GM21423 (cell line): Measurements from ENCODE around the gene TBCD.
A peak's percentile ranks its signal among the peaks of the same experiment; 100 is the strongest.

Experiments
- ATAC-seq: cut with Tn5 transposase; IDR thresholded peaks from one replicate; pipeline ENCODE4 v1.9.1; 2021; ENCODE audit warnings: mild to moderate bottlenecking, moderate library complexity; ENCODE audit not compliant: unreplicated experiment

Gene TBCD

DNA sequence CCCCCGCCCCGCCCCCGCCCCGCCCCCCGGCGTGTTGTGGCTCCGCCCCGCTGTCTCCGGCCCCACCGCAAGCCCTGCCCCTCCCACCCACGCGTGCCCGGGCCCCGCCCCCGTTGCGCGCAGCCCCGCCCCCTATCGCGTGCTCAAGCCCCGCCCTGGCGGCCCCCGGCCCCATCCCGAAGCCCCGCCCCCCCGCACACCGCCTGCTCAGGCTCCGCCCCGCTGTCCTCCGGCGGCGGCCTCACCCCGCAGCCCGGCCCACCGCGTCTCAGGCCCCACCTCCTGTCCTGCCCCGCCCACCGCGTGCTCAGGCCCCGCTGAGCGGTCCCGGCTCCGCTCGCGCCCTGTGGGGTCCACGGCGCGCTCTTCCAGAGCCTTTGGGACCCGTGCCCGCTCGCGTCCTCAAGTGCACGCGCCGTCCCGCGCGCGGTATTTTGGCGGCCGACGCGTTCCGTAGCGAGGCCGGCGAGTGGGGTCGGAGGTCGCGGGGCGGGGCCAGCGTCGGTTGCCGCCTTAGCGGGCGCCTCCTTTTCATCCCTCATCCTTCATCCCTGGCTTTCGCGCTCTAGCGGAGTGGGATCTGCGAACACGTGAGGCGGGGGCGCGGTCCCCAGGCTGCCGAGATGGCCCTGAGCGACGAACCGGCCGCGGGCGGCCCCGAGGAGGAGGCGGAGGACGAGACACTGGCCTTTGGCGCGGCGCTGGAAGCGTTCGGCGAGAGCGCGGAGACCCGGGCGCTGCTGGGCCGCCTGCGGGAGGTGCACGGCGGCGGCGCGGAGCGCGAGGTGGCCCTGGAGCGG is at the start of gene TBCD:
Gene TBCD (plus strand): TSS at position 495 of the 800 bp plus-strand sequence. CDS start 129 bp downstream, at position 624.
- peak; percentile 71 for ATAC-seq

DNA sequence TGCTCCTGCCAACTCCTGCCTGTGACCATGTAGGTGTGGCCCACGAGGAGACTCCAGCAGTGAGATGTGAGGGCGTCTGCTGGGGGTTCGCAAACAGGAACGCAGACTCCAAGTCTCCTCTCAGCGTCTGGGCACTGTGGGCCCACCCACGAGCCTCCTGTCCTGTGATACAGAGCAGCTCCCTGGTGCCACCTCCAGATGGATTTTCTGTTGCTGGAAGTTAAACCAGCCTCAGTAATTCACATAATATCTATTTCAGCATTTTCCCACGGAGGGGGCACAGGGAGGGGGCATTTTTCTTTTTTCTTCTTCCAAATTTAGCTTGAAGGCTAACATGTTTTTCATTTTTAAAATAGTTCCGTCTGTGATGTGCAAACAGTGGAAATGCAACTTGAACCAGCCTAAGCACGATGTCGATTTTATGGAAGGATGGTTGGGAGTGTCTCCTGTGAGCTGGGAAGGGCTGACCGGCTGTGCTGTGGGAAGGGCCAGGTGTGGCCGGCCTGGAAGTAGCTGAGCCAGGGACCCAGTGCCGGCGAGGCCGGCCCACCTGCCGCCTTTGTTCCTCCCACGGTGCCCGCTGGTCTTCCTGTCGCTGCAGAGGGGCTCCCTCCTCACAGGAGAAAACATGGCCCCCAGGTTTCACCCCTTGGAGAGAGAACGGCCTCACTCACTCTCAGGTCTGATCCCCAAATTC is 49.5 kb upstream of the TBCD start:
- no peak for ATAC-seq

GRCh38 chr17:82703036-82703745 is 48.7 kb upstream of the TBCD start:
- ATAC-seq, result no peak

DNA sequence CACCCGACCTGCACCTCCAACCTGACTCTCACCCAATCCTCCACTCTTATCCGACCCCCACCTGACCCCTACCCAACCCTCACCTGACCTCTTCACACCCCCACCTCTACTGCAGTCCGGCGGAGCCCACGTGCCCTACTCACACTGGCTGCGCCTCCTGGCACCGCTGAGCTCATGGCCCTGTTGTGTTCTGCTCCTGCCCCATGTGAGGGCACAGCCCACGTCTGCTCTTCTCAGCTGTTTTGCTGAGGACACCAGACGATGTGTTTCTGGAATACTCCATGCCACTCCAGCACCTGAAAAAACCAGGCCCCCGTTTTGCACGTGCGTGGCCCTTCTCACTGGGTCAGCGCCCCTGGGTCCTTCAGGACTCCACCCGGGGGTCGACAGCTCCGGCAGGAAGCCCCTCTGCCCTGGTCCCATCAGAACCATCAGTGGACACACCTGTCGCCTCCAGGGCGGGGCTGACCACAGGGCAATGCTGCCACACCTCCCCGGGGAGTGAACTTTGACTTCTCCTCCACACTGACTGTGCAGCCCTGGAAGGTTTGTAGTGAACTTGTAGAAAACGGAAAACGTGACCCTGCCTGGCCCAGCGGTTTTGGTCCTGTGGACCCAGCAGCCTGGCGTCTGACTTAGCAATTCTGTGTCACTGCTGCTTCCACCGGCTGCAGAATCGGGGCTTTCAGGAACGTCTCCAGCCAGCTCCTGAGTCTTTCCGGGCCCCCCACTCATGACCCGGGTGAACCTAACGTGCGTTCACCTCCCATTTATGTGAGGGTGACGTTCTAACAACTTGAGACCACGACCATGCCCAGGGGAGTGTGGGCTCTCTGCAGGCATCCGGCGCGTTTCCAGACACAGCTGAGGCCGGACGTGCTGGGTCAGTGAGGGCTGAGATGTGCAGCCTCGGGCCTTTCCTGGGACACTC is 47.7 kb upstream of the TBCD start:
- ATAC-seq, result no peak

DNA sequence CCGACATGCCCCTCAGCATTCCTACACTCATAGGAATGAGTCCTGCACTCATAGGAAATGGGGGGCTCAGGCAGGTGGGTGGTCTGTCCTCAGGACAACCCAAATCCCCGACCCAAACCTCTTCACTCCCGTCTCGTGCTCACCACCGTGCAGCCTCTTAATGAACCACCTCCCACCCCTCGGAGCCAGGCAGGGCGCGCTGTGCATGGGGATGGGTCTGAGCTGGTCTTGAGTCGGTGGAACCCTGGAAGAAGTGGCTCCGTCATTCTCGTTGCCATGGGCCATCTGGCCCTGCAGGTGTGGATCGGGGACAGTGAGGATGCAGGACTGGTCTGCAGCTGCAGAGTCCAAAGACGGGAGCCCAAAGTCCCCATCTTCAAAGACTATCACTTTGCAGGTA is 47.0 kb upstream of the TBCD start:
- no peak for ATAC-seq

DNA sequence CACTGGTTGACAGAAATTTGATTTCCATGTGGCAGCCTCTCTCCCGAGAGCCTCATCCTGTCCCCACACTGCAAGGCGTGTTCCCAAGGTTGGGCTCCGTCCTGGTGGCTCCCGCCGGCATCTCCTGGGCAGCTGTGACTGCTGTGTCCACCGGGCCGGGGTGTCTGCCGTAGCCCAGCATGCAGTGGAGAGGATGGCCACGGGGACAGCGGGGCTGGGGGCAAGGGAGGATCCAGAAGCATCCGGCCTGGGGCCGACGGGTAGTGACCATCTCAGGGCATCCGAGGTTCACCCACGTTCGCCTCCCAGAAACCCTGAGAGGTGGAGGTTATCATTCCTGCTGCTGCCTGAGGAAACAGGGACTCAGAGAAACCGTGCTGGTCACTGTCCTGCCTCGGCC is 46.1 kb upstream of the TBCD start:
- no peak for ATAC-seq

- ATAC-seq, result no peak
These were observed 42.7 kb upstream of the TBCD start for GRCh38 chr17:82709024-82709675.

GRCh38 chr17:82709676-82710498 is 42.0 kb upstream of the TBCD start:
- no peak for ATAC-seq

- ATAC-seq, result no peak
These were observed 41.2 kb upstream of the TBCD start for GRCh38 chr17:82710499-82711232.

- ATAC-seq, result no peak
These were observed 38.7 kb upstream of the TBCD start for GRCh38 chr17:82713071-82713723.

DNA sequence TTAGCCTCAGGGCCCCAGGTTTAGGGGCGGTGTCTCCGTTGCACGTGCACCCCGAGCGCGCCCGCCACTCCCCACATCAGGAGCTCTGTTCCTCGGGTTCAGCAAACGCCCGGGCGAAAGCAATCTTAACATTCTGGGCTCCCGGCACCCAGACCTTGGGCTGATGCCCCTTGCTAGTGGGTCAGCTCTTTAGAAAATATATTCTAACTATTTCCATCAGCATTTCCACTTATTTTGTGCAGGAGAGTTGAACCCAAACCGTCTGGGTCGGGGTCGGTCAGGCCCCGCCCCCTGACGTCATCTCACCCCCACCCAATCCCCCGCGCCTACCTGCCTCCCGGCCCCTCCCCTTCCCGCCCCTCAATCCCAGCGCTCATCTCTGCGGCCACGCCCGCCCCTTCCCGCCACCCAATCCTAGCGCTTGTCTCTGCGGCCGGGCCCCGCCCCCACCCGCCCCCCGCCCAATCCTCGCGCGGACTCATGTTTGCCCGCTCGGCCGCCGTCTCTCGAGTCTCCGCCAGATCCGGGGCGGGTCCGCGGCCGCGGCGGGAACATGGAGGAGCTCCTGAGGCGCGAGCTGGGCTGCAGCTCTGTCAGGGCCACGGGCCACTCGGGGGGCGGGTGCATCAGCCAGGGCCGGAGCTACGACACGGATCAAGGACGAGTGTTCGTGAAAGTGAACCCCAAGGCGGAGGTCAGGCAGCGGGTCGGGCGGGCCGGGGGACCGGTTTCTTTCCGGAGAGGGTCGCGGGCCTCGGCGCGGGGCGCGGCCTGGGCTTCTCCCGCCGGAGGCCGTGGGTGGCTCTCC is 35.5 kb upstream of the TBCD start, which contains the start of gene FN3KRP:
Gene FN3KRP (plus strand): TSS at position 504 of the 808 bp plus-strand sequence. CDS start 50 bp downstream, at position 554.
- peak; percentile 81 for ATAC-seq

DNA sequence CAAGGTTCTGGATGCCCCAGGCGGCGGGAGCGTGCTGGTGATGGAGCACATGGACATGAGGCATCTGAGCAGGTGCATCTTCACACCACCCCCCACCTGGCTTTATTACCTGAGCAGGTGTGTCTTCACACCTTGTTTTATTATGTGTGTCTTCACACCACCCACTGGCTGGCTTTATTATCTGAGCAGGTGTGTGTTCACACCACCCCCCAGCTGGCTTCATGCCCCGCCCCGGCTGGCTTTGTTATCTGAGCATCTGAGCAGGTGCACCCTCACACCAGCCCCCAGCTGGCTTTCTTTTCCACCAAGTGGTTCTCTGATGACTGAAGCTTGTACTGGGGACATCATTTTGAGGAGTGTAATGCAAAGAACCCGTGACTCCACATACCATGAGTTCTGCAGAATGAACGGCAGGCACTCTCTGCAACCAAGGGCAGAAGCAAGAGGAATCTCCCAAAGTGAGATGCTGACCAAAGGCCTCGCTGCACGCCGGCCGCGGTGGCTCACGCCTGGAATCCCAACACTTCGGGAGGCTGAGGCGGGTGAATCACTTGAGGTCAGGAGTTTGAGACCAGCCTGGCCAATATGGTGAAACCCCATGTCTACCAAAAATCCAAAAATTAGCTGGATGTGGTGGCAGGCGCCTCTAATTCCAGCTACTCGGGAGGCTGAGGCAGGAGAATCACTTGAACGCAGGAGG is 32.7 kb upstream of the TBCD start:
- ATAC-seq, result no peak

DNA sequence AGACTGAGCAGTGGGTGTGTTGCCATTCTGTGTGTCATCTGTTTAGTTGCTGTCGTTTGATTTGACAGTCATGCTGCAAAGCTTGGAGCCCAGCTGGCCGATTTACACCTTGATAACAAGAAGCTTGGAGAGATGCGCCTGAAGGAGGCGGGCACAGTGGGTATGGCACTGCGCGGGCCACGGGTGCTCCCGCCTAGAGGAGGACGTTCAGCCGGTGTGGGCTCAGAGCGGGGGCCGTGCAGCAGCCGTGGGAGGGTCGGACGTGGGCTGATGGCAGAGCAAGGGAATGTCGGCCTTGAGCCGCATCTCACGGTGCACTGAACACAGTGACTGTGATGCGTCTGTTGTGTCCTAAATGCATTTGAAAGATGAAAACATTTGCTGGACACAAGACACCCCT is 31.7 kb upstream of the TBCD start:
- no peak for ATAC-seq

DNA sequence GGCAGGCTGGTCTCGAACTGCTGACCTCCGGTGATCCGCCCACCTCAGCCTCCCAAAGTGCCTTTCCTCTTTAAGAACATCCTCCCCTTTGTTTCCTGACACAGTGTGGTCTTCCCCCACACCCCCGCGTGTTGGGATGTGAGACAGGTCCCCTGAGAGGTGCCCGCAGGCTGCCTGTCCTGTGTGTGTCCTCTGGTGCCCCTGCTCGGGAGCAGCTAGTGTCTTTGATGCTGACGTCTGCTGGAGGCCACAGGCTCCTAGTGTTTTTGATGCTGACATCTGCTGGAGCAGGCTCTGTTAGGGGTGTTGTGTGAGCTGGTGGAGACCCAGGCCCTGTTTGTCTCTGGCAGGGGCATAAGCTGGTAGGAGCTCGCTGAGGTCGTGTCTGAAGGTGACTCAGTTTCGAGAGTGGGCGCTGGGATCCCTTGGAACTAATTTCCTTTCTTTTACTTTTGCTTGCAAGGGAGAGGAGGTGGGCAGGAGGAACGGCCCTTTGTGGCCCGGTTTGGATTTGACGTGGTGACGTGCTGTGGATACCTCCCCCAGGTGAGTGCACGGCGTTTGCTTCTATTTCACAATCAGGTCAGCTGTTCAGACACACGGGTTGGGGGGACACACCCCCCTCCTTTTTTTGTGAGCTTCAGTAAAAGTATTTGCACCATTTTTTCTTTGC is 29.4 kb upstream of the TBCD start:
- no peak for ATAC-seq

- no peak for ATAC-seq
These were observed 28.6 kb upstream of the TBCD start for GRCh38 chr17:82723169-82723807.
